Upper lobe of left lung (tissue), 4 donors: Measurements from ENCODE around the gene MARK4.

Experiments used
- CTCF ChIP-seq, 6 experiments: fragments of 450-650 bp in 4 of 6; fragments of 200-600 bp in 2 of 6; sonication (generic) in 2 of 6; IDR thresholded peaks; one replicate each; pipeline ENCODE4 v1.5.1; 2016 to 2019; ENCODE audit warnings: antibody characterized with exemption in 6 of 6
- EP300 ChIP-seq, 4 donors: sonication (generic); formaldehyde crosslinking; IDR thresholded peaks; one replicate each; pipeline ENCODE4 v1.5.1; 2017; ENCODE audit warnings: antibody characterized with exemption in 4 of 4, control low read depth in 2 of 4

GRCh38 chr19:45218426-45218825 is 32.6 kb upstream of the MARK4 start:
- TF ChIP-seq CTCF (IDR thresholded peaks at IDR 0.05): no peak
- no peak for TF ChIP-seq EP300 (IDR thresholded peaks at IDR 0.05)
